Left cardiac atrium (tissue), 4 donors: Measurements from ENCODE around the gene ACKR3. TPM values are rescaled to one million over a fixed set of nuclear protein-coding genes. Genes with fewer than 3 reads are reported as not detected.

Experiments
- ATAC-seq, 2 donors: fragments of 200-7000 bp; cut with Tn5 transposase; one replicate each; pipeline ENCODE4 v1.9.1; 2020; ENCODE audit warnings: mild to moderate bottlenecking in 2 of 2, moderate library complexity in 2 of 2
- DNase-seq: peaks from one replicate; pipeline ENCODE4 v3.0.0-alpha.2; 2020
- intact Hi-C, 2 donors: fragments of 100-400 bp; cut with DNase I; formaldehyde crosslinking; loops; one replicate each; pipeline versions ENCODE4 v1.14.1 to v1.15.1; 2022 to 2023
- long read RNA-seq: library from polyadenylated mRNA; unstranded; transcript quantifications from one replicate; pipeline ENCODE4 v2.0.0, GENCODE V29; 2021
- total RNA-seq, 2 donors: library from RNA; stranded (reverse); fragmentation: NEBNext Ultra II Directional; extraction: Animal tissue kit (Norgen Biotek cat#: 25700); gene quantifications; one replicate each; pipeline ENCODE4 v1.2.1, GENCODE V29; 2021
- donor health status: DM: no; HTN: yes; CAD: no.
- donor health status: DM: no; HTN: yes; CAD: no; lungs with severe emphysema.
- donor health status: DM: yes; HTN: yes; CAD: no.
- donor health status: Dilated cardiomyopathy.

Gene ACKR3
- total RNA-seq: 10 to 100 TPM; 27.4 to 46.4 TPM
- long read RNA-seq, transcript ACKR3-201 (2 exons, 2,203 nt): major isoform, 27 of 41 reads
- long read RNA-seq, partial matches to known transcripts: 10 of 41 reads
- long read RNA-seq, other reads (novel, unspliced or antisense): 4 of 41 reads

DNA sequence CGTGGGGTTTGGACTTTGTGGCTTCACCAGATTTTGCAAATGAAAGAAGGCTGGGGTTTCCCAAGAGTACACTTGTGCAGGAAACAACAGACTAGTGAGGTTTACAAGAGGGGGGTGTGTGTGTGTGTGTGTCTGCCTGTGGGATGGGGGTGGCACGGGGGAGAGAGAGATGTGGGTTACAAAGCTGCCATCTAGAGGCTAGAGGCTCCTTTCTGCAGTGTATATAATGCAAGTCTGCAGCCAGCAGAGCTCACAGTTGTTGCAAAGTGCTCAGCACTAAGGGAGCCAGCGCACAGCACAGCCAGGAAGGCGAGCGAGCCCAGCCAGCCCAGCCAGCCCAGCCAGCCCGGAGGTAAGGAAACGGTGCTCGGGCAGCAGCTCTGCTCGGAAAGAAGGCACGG is at the start of gene ACKR3:
ACKR3 (plus strand) TSS at position 253 of the 401 bp plus-strand sequence. CDS start 10,641 bp downstream, outside the sequence.
- DNase-seq (peak; percentile 80), ATAC-seq (peak; percentile 68 to 79)
- intact Hi-C loops: loop anchor here in 1 of 2 donors (10.0 kb wide), 1 partner anchor 165 kb away; no protein-coding TSS in a partner anchor

DNA sequence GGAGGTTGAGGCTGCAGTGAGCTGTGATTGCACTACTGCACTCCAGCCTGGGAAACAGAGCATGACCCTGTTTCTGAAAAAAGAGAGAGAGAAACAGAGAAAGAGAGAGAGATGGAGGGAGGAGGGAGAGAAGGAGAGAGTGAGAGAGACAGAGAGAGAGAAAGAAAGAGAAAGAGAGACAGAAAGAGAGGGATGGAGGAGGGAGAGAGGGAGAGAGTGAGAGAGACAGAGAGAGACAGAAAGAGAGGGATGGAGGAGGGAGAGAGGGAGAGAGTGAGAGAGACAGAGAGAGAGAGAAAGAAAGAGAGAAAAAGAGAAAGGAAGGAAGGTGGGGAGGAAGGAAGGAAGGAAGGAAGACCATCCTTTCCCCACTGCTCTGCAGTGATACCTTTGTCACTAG is 48.1 kb upstream of the ACKR3 start:
- ATAC-seq (no peak), DNase-seq (no peak)
- intact Hi-C loops: no loop called here

DNA sequence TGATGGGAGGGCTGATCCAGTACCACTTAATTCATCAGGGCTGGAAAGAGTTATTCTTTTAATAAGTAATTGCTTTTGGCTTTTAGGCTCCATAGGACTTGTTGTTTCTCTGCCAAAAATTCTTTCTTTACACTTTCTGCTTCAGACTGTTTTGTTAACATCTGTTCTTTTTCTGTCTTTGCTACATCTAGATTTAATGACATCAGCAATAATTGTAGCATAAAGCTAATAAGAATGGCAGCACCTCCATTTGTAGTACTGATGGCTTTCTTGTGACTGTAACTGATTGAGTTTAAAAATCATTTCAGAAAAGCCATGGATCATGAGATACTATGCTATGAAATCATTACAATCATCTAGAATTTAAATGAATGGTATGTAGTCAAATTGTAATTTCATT is 46.4 kb upstream of the ACKR3 start:
- ATAC-seq: no peak
- intact Hi-C loops: no loop called here
- DNase-seq: no peak

DNA sequence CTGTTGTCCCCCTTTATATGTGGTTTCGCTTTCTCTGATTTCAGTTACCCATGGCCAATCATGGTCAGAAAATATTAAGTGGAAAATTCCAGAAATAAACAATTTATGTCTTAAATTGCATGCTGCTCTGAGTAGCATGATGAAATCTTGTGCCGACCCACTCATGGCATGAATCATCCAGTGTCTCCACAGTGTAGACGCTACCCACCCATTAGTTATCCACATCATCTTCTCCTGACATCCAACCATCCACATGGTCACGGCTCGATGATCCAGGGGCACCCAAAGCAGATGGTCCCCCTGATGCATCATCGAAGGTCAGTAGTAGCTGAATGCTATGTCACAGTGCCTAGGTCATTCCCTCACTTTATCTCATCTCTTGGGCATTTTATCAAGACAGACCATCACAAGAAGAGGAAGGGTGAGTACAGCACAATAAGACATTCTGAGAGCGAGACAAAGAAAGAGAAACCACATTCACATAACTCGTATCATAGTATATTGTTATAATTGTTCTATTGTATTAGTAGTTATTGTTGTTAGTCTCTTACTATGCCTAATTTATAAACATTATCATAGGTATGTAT is 44.1 kb upstream of the ACKR3 start:
- ATAC-seq (no peak), DNase-seq (no peak)
- intact Hi-C loops: no loop called here

DNA sequence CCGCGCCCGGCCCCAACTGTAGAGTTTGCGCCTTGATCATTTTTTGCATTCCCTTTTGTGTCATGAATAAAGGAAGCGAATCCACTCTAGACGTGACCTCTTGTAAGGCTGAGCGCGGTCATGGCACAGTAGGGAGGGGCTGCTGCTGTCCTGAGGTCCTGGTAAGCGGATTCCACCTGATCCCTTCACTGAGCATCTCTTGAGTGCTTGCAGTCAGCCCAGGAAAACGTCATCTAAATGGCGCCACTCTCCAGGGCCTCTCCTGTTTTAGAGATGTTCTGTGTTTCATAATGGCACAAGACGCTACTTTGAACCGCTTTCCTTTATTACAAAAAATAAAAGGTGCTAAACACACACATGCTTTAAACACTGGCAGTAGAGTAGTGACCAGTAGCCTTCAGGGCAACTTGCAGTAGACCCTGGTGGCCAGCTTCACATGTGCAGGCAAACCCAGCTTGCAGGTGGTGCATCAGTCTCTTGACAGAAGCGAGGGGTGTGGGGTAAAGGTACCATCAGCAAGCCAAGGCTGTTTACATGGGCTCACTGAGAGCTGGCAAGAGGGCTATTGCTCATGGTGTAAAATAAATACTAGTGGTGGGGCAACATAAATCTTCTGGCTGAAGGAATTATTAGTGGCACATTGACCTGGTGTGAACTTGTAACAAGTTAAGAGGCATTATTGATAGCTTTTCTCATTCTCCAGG is 43.0 kb upstream of the ACKR3 start:
- ATAC-seq (no peak), DNase-seq (no peak)
- intact Hi-C loops: no loop called here

DNA sequence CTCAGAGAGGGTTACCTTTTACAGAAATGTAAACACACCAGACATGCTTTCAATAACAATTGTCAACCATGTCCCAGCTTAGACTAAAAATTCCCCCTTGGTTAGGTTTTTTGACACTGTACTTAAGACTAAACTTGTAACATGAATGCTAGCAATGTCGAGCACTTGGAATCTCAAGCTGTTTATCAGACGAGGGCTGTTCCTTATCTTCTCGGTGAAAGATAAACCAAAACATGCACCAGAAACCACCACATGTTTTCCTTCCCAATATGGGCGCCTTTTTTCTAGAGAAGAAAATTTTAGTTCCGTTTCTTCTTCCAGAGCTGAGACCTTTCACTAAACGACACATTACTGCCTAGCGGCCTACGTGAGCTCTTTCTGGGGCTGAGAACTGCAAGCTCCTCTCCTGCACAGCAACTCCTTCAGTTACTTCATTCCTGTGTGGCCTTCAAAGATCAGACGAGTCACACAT is 42.4 kb upstream of the ACKR3 start:
- intact Hi-C loops: no loop called here
- DNase-seq (no peak), ATAC-seq (no peak)

DNA sequence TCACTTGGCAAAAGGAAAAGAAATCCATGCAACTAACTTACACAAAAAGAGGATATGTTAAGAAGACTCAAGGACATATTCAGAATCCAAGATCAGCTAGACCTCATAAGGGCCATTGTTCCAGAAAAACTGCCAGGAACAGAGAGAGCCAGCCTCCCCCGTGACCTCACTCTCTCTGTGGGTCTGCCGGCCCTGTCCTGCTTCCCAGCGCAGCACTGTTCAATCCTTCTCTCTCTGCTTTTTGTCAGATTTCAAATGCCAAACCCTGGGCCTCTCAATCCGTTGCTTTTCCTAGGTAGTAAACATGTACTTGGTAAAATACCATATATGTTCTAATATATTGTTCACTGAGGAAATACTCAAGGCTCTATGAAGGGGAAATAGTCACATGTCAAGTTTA is 40.0 kb upstream of the ACKR3 start:
- DNase-seq (no peak), ATAC-seq (no peak)
- intact Hi-C loops: no loop called here

DNA sequence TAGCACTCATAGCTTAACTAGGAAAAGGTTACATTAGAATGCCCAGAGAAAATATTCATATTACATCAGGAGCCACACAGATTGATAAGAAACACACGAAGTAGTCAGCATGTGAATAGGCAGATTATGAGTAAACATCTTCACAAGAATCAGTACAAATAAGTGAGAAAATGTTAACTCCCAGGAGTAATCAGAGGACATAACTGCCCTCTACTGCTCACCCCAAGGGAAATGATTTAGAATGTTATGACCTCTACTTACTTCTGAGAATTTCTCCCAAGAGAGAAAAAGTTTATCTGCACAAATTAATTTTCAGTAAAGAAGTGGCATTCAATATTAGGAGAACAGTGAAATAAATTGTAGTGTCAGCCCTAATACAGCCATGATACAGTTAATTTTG is 39.1 kb upstream of the ACKR3 start:
- intact Hi-C loops: no loop called here
- no peak for DNase-seq
- no peak for ATAC-seq

DNA sequence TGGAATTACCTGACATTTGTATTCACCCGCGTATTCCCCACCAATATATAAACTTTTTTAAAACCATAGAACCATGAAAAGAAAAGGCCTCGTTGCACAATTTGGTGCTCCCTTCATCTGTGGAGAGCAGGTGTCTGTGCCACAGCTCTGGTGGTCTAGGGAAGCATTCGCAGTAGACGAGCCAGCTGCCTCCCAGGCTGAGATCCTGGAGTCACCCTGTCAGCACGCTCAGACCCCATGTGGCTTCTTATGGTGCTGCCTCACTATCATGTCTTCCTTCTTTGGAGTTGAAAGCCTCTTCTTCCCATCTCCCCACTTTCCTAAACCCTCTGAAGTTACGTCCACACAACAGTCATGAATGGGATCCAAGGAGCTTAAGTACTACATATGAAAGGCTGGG is 38.4 kb upstream of the ACKR3 start:
- ATAC-seq: no peak
- intact Hi-C loops: no loop called here
- DNase-seq: no peak

DNA sequence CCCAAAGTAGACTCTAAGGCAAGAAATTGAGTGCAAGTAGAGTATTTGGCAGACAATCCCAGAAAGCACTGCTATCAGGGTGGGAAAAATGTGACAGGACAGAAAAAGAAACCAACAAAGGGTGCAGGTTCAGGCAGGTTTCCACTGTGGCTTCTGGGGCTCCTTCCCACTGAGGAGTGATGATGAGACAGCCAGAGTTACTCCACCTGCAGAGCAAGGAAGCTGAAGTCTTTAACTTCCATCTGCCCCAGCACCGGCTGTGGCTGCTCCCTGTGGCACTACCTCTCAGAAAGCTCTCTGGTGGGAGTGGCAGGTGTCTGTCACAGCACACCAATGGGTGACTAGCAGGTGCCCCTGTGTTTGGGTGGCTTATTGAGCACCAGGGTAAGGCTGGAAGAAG is 37.6 kb upstream of the ACKR3 start:
- DNase-seq: no peak
- intact Hi-C loops: no loop called here
- ATAC-seq: no peak

DNA sequence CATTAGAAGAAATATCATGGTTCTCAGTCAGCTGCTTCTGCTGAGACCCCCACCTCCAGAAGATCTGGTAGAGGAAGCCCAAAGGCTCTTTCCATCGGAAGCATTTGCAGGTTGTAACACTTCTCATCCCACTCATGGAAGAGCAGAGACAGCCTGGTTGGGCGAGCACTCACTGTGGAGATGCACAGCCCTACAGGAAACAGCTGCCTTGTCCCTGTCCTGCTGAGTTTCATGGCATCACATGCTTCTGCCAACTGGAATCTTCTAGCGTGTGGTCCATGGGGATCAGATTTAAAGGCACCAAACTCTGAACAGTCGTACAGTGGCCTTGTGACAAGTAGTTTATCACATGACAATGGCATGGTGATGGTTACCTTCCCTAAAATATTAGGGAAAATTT is 36.3 kb upstream of the ACKR3 start:
- ATAC-seq (no peak), DNase-seq (no peak)
- intact Hi-C loops: no loop called here

DNA sequence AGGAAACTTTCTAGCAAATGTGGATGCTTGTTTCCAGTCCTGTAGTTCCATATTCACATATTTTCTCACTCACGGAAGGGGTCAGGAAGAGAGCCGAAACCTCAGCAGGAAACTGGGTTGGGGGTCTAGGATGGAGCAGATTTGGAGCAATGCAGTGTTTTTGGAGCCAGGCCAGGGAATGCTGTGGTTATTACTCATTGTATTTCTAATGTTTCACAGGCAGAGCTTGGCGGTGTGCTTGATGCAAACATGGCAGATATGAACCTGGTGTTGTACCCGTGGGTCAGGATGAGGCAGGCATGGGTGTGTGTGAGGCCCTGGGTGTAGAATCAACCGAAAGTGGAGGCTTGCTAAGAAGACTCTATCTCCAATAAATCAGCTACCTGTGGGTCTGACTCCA is 34.6 kb upstream of the ACKR3 start:
- DNase-seq (no peak), ATAC-seq (no peak)
- intact Hi-C loops: no loop called here

DNA sequence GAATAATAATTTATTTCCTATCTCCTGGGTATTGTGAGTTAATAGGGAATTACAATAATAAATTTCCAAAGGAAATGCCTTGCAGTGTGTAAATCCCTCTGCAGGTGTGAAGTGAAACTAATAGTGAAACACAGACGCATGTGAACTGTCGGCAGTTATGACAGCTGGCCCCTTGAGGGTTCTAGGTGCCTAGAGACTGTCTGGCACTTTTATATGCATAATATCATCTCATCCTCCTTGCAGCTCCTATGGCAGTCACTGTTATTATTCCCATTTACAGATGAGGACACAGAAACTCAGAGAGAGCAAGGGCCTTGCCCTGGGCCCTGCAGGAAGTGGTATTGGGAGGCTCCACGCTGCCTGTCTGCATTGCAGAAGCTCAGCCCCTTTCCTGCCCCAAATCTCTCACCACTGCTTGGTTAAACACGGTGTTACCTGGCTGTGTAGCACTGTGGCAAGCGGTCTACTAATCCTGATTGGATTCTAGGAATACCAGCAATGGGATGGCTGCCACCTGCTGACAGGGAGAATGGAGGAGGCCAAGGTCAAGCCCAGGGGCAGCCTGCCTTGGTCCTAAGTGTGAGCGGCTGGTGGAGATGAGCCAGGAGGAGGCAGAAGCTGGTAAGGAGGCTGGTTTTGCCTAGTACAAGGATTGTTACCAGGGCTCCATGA is 32.8 kb upstream of the ACKR3 start:
- intact Hi-C loops: no loop called here
- no peak for DNase-seq
- peak in 1 of 2 donors; percentile 31 for ATAC-seq

DNA sequence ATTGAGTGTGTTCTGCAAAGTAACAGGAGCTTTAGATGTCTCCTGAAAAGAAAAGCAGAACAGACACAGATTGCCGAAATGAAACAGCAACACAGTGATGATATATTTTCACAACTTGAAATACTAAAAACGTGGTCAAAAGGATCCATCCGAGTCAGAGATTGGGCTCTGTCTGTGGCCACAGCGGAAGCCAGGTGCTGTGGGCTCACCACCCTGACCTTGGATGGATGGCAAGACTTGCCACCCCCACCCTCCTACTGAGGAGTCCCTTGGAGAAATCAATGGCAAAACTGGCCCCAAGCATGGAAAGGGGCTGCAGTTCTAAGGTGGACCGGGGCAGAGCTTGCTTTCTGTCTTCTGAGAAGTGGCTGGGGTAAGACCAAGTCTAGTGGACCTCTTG is 31.4 kb upstream of the ACKR3 start:
- DNase-seq: no peak
- ATAC-seq: no peak
- intact Hi-C loops: no loop called here

DNA sequence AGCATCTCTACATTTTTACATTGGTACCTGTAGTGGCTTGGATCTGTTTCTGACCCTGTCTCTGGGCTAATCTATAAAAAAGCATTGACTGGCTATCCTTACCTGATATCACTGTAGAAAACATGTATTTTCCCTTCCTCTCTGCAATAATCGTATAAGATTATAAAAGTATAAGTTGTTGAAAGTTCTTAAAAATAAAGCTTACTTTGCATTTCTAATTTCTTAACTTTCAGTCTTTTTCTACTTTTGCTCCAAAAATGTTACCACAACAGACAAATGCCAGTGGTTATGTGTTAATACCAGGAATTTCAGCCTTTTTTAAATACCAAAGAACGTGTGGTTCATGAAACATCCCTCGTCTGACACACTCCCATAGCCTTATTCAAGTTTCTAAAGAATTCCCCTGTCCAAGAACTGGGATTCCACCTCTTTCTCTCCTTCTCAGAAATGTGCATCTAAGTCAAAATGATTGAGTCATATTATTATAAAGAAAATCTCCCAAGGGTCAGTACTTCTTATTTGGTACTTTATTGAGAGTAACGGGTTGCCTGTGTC is 28.5 kb upstream of the ACKR3 start:
- ATAC-seq (no peak), DNase-seq (no peak)
- intact Hi-C loops: no loop called here

DNA sequence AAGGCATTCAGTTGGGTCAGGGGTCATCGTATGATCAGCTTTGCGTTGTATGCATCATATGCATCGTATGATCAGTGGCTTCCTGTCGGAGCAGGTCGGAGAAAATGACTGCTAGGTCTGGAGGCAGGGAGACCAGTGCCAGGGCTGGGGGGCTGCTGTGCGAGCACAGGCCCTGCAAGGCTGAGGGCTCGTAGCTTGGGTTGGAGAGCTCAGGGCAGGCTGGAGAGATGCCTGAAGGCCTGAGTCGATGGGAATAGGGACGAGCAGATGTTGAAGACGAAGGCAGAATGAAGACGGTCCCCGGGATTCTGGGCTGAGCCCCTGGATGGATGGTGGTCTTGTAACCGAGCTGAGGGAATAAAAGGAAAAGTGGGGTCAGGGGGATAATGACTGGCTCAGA is 25.3 kb upstream of the ACKR3 start:
- DNase-seq (no peak), ATAC-seq (no peak)
- intact Hi-C loops: no loop called here

DNA sequence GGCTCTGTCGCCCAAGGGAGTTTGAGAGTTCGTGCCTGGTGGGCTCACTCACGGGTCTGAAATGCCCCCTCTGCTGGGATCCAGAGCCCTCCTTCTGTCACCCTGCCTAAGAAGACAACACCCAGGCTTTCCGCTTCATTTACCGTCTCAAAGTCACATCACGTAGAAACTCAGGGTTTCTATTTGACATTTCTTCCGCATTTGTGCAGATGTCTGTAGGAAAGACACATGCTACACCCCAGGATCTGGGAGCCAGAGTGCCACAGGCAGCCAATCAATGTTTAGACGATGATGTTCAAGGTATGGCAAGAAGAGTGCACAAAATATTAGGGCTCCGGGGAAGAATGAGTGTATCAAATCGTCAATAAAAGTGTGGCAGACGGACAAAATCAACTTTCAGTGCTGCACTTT is 24.4 kb upstream of the ACKR3 start:
- DNase-seq (no peak), ATAC-seq (no peak)
- intact Hi-C loops: no loop called here

DNA sequence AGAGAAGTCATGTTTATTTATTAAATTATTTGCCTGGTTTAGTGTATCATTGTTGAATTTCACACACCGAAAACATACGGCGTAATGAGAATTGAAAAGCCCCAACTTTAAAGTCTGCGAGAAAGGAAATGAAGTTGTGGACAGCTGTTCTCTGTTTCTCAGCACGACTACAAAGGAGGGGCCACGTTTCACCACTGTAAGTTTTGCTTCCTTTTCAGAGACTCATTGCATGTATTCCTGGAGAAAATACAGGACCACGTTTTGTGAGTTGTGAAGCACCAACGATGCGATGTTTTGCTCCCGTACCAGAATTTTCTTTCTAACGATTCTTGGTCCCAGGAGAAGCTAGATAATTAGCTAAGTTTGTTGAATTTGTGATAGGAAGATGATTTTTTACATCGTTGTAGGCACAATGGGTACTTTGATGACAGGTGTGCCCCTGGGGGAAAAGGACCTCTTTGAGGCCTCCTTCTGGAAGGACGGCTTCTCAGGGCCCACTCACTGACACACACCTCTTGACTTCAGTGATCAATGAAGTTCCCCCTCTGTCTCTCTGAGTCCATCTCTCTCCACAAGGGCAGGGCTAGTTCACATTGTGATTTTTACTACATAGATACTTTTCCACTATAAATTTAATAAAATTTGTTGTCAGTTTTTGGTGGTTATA is 23.7 kb upstream of the ACKR3 start:
- ATAC-seq: no peak
- no peak for DNase-seq
- intact Hi-C loops: no loop called here

DNA sequence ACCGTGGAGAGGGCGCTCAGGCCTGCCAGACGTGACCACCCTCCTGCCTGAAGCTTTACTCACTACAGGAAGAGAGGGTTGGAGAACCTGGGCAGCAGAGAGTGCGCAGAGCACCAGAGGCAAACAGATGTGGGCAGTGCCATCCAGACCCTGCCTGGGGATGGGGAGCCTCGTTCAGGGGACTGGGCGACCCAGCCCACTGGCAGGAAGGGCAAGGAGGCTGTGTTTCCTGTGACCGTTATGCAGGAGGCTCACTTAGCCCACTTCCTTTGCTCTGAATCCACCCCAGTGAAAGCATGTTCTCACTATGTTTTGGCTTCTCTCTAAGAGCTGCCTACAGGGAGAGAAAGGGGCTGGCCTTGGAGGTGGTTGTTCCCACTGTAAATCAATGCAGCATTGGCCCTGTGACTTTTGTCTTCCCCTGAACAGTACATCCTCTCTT is 23.0 kb upstream of the ACKR3 start:
- ATAC-seq (peak; percentile 18 to 23), DNase-seq (no peak)

More for the DNA sequence above, 23.0 kb upstream of the ACKR3 start:
- intact Hi-C loops: no loop called here
